NCI-H1092 (cell line): ENCODE measurements around the gene BPIFB2.

Experiments used
- DNase-seq: peaks from one replicate; lab custom pipeline; 2025; lab: John Stamatoyannopoulos, UW

Gene BPIFB2

GRCh38 chr20:32984631-32985354, 22.7 kb upstream of the BPIFB2 start:
- DNase-seq, result no peak

- DNase-seq, result no peak
Measured at GRCh38 chr20:32985596-32985995, 21.9 kb upstream of the BPIFB2 start.

GRCh38 chr20:32986331-32986966, 21.1 kb upstream of the BPIFB2 start:
- DNase-seq, result no peak

GRCh38 chr20:32987044-32987825, 20.3 kb upstream of the BPIFB2 start:
- no peak for DNase-seq

GRCh38 chr20:32988008-32988407, 19.5 kb upstream of the BPIFB2 start:
- DNase-seq, result no peak

- no peak for DNase-seq
Measured at GRCh38 chr20:32989507-32990283, 17.8 kb upstream of the BPIFB2 start.

- no peak for DNase-seq
Measured at GRCh38 chr20:32990426-32990825, 17.1 kb upstream of the BPIFB2 start.

GRCh38 chr20:32991383-32991782, 16.1 kb upstream of the BPIFB2 start:
- DNase-seq, result no peak

GRCh38 chr20:32991792-32992641, 15.5 kb upstream of the BPIFB2 start:
- DNase-seq, result no peak

- DNase-seq, result no peak
Measured at GRCh38 chr20:32993496-32994050, 13.9 kb upstream of the BPIFB2 start.

GRCh38 chr20:32995802-32996201, 11.7 kb upstream of the BPIFB2 start:
- DNase-seq, result no peak

GRCh38 chr20:32997431-32997830, 10.1 kb upstream of the BPIFB2 start:
- DNase-seq, result no peak

- DNase-seq, result no peak
Measured at GRCh38 chr20:32999603-33000250, 7.8 kb upstream of the BPIFB2 start.

GRCh38 chr20:33000802-33001466, 6.6 kb upstream of the BPIFB2 start:
- DNase-seq, result no peak

- no peak for DNase-seq
Measured at GRCh38 chr20:33002087-33002808, 5.3 kb upstream of the BPIFB2 start.

- DNase-seq, result no peak
Measured at GRCh38 chr20:33004141-33004751, 3.3 kb upstream of the BPIFB2 start, which contains the start of gene SUN5. Gene SUN5, minus strand, starts transcription at chr20:33004433. Its CDS starts 93 bp downstream, at chr20:33004340.

GRCh38 chr20:33005132-33005566, 2.4 kb upstream of the BPIFB2 start:
- no peak for DNase-seq
